ENCODE measurements around the gene VSIG8. TPM values are rescaled to one million over a fixed set of nuclear protein-coding genes. Genes with fewer than 3 reads are reported as not detected.
A peak's percentile ranks its signal among the peaks of the same experiment; 100 is the strongest.

VSIG8 gene
- total and polyA plus RNA-seq, 2 donors (not counting 1 experiment from before 2014, with no cell fraction given) = under 0.01 TPM; not detected in 1

DNA sequence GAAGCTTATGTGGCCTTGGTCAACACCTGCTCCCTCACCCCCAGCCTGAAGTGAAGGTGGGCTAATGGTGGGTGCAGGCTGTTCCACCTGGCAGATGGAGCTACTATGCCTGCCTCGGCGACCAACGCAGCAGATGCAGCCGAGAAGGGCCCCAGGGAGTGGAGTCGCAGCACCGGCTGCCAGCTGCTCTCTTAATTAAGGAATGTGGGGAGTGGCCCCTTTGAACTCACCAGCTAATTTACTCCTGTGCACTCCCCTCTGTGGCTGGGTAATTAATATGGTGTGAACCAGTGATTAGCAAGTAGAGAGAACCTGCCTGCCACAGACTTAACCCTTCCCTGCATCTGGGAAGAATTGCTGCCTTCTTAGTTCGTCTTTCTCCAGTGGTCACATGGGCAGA is 39.1 kb downstream of the VSIG8 start:
- Histone ChIP-seq H2AFZ (ENCODE audit: low read length) (no peak overlapping the region), H3K27me3 (ENCODE audit: control insufficient read depth, insufficient read depth, low read length) (peaks cover 15% of the 10 kb centered on the region), H4K20me1 (ENCODE audit: control insufficient read depth, extremely low read depth, insufficient read depth, low read length) (no peaks in the 10 kb centered on the region), H3K79me2 (ENCODE audit: control insufficient read depth, insufficient read depth, low read length) (no peaks in the 10 kb centered on the region), H3K36me3 (ENCODE audit: control insufficient read depth, insufficient read depth, low read length) (no peaks in the 10 kb centered on the region), H3K4me3 (replicated peaks in 1 of 4; ENCODE audit: control extremely low read depth in 1 of 4, insufficient read depth in 1 of 4, low read depth in 3 of 4, low read length in 4 of 4) (no peak overlapping the region), H3K9me3 (ENCODE audit: control insufficient read depth, insufficient read depth, low read depth, low read length) (no peaks in the 10 kb centered on the region), H3K4me2 (ENCODE audit: extremely low read depth, insufficient read depth, low read length) (no peak overlapping the region), H3K4me1 (ENCODE audit: control insufficient read depth, extremely low read depth, insufficient read depth, low read length) (no peaks in the 10 kb centered on the region), H3K27ac (ENCODE audit: insufficient read depth, low read length) (no peak overlapping the region), H3K9ac (ENCODE audit: insufficient read depth, low read length) (no peak overlapping the region)
- TF ChIP-seq, protein P1, sequence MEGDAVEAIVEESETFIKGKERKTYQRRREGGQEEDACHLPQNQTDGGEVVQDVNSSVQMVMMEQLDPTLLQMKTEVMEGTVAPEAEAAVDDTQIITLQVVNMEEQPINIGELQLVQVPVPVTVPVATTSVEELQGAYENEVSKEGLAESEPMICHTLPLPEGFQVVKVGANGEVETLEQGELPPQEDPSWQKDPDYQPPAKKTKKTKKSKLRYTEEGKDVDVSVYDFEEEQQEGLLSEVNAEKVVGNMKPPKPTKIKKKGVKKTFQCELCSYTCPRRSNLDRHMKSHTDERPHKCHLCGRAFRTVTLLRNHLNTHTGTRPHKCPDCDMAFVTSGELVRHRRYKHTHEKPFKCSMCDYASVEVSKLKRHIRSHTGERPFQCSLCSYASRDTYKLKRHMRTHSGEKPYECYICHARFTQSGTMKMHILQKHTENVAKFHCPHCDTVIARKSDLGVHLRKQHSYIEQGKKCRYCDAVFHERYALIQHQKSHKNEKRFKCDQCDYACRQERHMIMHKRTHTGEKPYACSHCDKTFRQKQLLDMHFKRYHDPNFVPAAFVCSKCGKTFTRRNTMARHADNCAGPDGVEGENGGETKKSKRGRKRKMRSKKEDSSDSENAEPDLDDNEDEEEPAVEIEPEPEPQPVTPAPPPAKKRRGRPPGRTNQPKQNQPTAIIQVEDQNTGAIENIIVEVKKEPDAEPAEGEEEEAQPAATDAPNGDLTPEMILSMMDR (conservative IDR thresholded peaks at IDR 0.05 in 1 of 2, IDR thresholded peaks at IDR 0.05 in 1 of 2; ENCODE audit: low read depth in 1 of 2, low read length in 2 of 2) = no peak
- no peak for TF ChIP-seq EZH2 (IDR thresholded peaks at IDR 0.05; ENCODE audit: low read length, missing control alignments)
- DNase-seq (ENCODE audit: low read depth in 2 of 2) = no peak

DNA sequence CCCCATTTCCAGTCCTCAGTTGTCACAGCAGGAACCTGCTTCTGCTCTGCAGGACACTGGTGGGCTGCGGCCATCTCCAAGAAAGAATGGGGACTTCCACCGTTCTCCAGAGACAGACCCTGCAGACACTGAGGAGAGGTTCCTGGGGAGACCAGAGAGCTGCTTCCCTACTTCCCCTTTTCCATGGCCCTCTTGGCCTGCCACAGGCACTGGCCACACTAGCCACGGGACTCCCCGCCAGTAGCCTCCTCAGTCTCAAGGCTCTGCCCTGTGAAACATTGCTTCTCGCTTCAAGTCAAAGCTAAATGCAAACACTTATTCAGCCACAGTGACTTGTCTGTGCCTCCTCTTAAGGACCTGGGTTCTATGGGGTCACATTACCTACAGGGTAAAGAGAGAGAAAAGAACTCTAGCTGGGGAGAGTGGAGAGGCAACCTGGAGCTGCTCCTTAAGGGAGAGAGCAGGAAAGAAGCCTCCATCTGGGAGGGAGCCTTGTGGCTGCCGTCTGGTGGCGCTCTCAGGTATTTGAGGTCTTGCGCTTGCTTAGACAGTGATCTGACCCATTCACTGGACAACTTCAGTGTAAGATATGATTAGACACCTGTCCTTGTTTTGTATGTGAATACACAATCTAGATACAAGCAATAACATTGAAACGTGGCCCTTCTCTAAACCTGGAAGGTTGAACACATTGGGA is 41.1 kb downstream of the VSIG8 start:
- H3K4me1 ChIP-seq (ENCODE audit: control insufficient read depth, extremely low read depth, insufficient read depth, low read length) = no peaks in the 10 kb centered on the region
- no peaks in the 10 kb centered on the region for H3K36me3 ChIP-seq (ENCODE audit: control insufficient read depth, insufficient read depth, low read length)
- TF ChIP-seq, protein P1 (conservative IDR thresholded peaks at IDR 0.05 in 1 of 2, IDR thresholded peaks at IDR 0.05 in 1 of 2; ENCODE audit: low read depth in 1 of 2, low read length in 2 of 2) = peak in 1 of 2 donors; percentile 95
- TF ChIP-seq EZH2 (IDR thresholded peaks at IDR 0.05; ENCODE audit: low read length, missing control alignments) = no peak
- no peak overlapping the region for H2AFZ ChIP-seq (ENCODE audit: low read length)
- H3K4me3 ChIP-seq (replicated peaks in 1 of 4; ENCODE audit: control extremely low read depth in 1 of 4, insufficient read depth in 1 of 4, low read depth in 3 of 4, low read length in 4 of 4) = no peak overlapping the region
- H4K20me1 ChIP-seq (ENCODE audit: control insufficient read depth, extremely low read depth, insufficient read depth, low read length) = no peaks in the 10 kb centered on the region
- no peak overlapping the region for H3K27ac ChIP-seq (ENCODE audit: insufficient read depth, low read length)
- H3K4me2 ChIP-seq (ENCODE audit: extremely low read depth, insufficient read depth, low read length) = no peak overlapping the region
- no peaks in the 10 kb centered on the region for H3K9me3 ChIP-seq (ENCODE audit: control insufficient read depth, insufficient read depth, low read depth, low read length)
- peaks cover 15% of the 10 kb centered on the region for H3K27me3 ChIP-seq (ENCODE audit: control insufficient read depth, insufficient read depth, low read length)
- peak in 1 of 2 donors; percentile 74 for DNase-seq (ENCODE audit: low read depth in 2 of 2)
- H3K79me2 ChIP-seq (ENCODE audit: control insufficient read depth, insufficient read depth, low read length) = no peaks in the 10 kb centered on the region
- no peak overlapping the region for H3K9ac ChIP-seq (ENCODE audit: insufficient read depth, low read length)

DNA sequence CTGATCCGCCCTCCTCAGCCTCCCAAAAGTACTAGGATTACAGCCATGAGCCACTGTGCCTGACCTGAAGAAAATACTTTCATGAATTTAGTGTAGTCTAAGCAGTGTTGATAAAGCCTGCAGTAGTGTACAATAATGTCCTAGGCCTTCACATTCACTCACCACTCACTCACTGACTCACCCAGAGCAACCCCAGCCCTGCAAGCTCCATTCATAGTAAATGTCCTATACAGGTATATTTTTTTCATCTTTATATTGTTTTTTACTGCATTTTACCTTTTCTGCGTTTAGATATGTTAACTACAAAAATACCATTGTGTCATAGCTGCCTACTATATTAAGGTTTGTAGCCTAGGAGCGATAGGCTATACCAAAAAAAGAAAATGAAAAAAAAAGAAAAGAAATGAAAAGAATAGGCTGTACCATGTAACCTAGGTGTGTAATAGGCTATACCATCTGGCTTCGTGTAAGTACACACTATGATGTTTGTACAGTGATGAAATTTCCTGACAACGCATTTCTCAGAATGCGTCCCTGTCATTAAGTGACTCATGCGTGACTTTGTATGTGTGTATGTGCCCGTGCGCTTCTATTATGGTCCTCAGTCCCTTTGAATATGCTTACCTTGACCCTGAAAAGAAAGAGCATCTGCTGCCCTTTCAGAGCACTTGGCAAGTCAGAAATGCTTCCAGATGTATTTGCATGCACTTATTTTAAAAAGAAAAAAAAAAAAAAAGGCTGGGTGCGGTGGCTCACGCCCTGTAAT is 45.0 kb downstream of the VSIG8 start:
- H3K27ac ChIP-seq (ENCODE audit: insufficient read depth, low read length) = no peak overlapping the region
- no peak overlapping the region for H3K9ac ChIP-seq (ENCODE audit: insufficient read depth, low read length)
- H3K4me3 ChIP-seq (replicated peaks in 1 of 4; ENCODE audit: control extremely low read depth in 1 of 4, insufficient read depth in 1 of 4, low read depth in 3 of 4, low read length in 4 of 4) = no peak overlapping the region
- H3K36me3 ChIP-seq (ENCODE audit: control insufficient read depth, insufficient read depth, low read length) = no peaks in the 10 kb centered on the region
- H3K9me3 ChIP-seq (ENCODE audit: control insufficient read depth, insufficient read depth, low read depth, low read length) = no peaks in the 10 kb centered on the region
- H3K4me2 ChIP-seq (ENCODE audit: extremely low read depth, insufficient read depth, low read length) = no peak overlapping the region
- H3K4me1 ChIP-seq (ENCODE audit: control insufficient read depth, extremely low read depth, insufficient read depth, low read length) = no peaks in the 10 kb centered on the region
- no peaks in the 10 kb centered on the region for H4K20me1 ChIP-seq (ENCODE audit: control insufficient read depth, extremely low read depth, insufficient read depth, low read length)
- peaks cover 6% of the 10 kb centered on the region for H3K27me3 ChIP-seq (ENCODE audit: control insufficient read depth, insufficient read depth, low read length)
- H3K79me2 ChIP-seq (ENCODE audit: control insufficient read depth, insufficient read depth, low read length) = no peaks in the 10 kb centered on the region
- no peak for TF ChIP-seq EZH2 (IDR thresholded peaks at IDR 0.05; ENCODE audit: low read length, missing control alignments)
- TF ChIP-seq, protein P1 (conservative IDR thresholded peaks at IDR 0.05 in 1 of 2, IDR thresholded peaks at IDR 0.05 in 1 of 2; ENCODE audit: low read depth in 1 of 2, low read length in 2 of 2) = no peak
- DNase-seq (ENCODE audit: low read depth in 2 of 2) = peak in 1 of 2 donors; percentile 20
- H2AFZ ChIP-seq (ENCODE audit: low read length) = no peak overlapping the region
